Activated CD4-positive, alpha-beta T cell treated with anti-CD3 and anti-CD28 coated beads for 4 hours (primary cell): ENCODE measurements around the gene IKZF4.
"Not testable (repeated sequence)": the region's sequence is repeated elsewhere in the genome, so short reads cannot be mapped to it uniquely, and the experiment has no call there.

Experiments used
- DNase-seq, 2 donors: peaks; one replicate each; pipeline ENCODE4 v3.0.0-alpha.2; 2020

Gene IKZF4

DNA sequence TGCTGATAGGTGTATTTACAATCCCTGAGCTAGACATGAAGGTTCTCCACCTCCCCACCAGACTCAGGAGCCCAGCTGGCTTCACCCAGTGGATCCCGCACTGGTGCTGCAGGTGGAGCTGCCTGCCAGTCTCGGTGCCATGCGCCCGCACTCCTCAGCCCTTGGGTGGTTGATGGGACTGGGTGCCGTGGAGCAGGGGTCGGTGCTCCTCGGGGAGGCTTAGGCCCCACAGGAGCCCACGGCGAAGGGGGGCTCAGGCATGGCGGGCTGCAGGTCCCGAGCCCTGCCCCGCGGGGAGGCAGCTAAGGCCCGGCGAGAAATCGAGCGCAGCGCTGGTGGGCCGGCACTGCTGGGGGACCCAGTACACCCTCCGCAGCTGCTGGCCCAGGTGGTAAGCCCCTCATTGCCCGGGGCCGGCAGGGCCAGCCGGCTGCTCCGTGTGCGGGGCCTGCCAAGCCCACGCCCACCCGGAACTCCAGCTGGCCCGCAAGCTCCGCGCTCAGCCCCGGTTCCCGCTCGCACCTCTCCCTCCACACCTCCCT, 20.8 kb upstream of the IKZF4 start:
- DNase-seq, result not testable (repeated sequence)

DNA sequence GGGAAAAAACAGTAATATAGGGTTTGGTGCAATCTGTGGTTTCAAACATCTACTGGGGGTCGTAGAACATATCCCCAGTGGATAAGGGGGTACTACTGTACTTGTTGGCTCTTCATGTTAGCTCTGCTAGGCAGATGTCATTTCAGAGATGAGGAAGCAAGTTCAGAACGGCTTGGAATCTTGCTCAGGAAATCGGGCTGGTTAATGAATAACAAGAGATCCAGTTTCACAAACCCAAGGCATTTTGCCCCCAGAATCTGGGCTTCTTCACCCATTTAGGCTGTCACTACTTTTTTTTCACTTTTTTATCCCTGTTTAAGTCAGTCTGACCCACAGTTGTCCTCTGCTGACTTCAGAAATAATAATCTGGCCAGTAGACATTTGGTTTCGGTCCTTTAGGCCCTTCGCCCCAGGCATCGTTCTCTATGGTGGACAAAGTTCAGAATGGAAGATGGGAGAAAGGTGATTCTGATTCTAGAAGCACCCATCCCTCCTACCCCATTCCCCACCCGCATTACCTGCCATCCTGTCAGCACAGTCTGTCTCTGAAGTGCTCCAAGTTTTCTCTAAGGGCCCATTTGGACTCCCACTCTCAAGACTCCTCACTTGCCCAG, 19.2 kb upstream of the IKZF4 start:
- DNase-seq, result no peak

DNA sequence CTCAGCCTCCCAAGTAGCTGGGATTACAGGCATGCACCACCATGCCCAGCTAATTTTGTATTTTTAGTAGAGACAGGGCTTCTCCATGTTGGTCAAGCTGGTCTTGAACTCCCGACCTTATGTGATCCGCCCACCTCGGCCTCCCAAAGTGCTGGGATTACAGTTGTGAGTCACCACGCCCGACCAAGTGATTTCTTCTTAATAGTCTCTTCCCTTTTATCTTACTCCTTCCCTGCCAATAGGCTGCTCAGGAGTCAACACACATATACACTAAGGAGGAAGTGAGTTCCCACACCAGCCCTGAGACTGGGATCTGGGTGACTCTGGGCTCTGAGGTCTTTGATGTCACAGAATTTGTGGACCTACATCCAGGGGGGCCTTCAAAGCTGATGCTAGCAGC, 17.5 kb upstream of the IKZF4 start:
- DNase-seq, result not testable (repeated sequence)

DNA sequence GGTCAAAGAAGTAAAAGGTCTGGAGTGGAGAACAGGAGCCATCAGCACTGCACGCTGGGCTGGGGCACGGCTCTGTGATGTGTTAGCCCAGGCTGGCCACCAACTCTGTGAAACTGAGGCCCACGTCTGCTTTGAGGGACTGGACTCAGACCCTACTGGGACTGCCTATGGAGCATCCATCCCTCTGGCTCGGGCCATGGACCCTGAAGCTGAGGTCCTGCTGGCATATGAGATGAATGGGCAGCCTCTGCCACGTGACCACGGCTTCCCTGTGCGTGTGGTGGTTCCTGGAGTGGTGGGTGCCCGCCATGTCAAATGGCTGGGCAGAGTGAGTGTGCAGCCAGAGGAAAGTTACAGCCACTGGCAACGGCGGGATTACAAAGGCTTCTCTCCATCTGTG, 16.6 kb upstream of the IKZF4 start:
- no peak for DNase-seq

DNA sequence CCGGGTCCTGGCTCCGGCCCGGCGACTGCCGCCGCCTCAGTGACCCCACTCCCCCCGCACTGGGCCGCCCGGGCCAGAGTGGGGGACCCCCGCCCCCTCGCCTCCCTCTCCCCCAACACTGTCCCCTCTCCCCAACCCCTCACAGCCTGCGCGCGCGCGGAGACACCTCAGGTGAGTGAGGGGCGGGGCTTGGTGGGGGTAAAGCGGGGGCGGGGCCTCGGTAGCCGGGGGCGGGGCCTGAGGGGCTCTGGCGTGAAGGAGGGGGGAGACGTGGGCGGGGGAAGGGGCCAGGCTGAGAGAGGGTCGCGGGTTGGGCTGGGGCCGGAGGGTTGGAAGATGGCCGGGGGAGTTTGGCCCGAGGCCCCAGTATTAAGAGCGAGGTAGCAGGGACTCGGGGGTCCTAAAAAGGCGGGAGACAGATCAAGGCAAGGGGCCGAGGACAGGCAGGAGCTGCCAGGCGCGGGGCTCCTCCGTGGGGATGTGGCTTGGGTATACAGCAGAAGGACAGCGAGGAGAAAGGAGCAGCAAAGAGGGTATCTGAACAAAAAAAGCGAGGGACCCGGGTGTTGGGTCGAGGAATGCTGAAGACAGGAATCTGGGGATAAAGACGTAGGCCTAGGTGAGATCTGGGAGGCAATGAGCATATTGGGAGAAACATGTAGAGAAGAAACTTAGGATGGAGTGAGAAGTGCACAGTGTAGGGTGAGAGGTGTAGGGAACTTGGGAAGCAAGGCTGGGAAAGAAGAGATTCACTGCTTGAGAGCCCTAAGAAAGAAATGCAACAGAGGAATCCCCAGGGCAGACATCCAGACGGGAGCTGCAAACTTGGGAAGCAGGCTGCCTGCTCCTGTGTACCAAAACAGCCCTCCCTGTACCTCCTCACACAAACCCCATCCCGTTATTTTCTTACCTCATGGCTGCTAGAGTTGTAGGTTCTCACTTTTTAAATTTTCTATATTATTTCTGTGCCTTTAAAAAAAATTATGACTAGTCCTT, 13.0 kb upstream of the IKZF4 start:
- DNase-seq, result peak; percentile 78 to 79

DNA sequence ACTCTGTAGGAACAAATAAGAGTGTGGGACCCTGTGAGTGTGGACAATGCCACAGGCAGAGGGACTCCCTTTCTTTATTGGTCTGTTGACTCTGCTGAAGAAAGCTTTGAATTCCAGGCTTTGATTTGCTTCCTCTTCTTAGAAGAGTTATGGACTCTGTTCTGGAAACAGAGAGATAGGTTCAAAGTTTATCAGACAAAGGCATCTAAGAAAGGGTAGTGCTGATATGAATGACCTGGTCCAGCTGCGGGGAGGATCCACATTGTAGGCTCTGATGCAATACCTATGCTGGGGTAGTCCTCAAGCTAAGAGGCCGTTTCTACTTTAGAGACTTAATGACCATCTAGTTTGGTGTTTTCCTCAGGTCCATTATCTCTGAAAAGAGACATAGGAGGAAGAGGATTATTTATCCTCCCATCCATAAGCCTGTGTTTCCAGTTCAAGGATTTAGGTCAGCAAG, 10.7 kb upstream of the IKZF4 start:
- DNase-seq, result no peak

DNA sequence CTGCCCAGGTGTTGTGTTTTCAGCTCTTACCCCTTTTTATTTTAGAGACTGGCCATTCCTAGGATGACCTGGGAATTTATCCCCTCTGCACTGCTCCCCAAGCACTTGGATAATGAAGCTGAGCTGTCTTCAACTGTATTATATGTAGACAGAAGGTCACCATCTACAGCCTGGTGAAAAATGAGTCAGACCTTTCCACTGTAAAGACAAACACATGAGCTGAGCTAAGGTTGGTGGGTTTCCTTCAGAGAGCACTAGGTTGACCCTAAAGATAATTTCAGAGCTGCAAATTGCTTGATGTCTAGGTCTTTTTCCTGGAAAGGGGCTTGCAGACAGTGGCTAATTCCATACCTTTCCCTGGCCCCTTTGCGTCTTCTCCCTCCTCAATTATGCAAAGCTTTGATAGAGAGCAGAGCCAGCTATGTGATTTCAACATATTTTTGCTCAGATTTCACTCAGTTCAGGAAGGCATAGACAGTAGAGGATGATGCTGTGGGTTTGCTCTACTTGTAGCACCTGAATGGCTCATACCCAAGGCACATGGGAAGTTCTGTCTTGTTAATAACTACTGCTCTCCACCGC, 9.2 kb upstream of the IKZF4 start:
- DNase-seq, result no peak

DNA sequence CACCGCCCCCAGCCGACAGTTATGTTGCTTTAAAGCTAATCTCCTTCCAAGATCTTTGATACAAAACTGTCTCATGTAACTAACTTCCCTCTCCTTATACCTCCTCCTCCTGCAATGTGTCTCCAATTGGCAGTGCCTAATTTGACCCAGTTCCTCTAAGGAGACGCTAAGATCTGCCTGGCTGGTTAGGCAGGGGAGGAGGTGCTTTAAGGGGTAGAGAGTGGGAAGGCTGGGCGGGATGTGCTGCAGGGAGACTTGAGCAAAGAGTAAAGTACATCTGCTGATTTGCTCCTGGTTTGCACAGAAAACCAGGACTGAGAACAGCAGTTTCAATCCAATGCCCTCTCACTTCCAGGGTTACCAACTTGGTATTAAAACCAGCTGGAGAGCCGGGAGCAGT, 7.4 kb upstream of the IKZF4 start:
- DNase-seq, result no peak

DNA sequence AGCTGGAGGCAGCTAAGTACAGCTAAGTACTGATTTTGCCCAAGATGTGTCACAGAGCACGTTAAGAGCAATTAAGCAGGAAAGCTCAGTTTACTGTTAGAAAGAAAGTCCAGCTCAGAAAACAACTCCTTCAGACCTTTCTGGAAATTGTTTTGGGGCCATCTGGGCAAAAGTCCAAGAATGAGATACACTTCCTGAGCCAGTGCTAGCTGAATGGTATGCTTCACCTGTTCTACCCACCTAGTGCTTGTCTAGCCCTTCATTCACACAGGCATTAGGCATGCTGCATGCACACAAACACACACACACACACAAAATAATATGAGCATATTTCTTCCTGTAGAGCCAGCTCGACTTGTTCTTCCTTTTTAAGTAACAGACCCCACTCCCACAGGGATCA, 6.6 kb upstream of the IKZF4 start:
- DNase-seq, result no peak

DNA sequence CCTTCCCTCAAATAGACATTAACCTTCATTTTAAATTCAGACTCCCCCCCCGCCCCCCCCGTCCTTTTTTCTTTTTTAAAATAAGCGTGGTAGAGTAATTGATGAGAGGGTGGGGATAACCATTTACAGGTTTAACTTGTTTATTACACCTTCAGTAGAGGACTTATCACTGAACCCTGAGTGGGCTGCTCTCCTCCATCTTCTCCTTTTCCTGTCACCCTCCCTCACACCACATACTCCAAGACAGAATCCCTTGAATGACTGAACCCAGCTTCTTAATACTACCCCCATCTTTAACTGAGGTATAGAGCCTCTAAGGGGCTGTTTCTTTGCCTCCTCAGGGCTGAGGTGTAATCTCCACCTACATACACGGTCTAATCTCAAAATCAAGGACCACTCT, 3.7 kb upstream of the IKZF4 start:
- DNase-seq, result no peak

DNA sequence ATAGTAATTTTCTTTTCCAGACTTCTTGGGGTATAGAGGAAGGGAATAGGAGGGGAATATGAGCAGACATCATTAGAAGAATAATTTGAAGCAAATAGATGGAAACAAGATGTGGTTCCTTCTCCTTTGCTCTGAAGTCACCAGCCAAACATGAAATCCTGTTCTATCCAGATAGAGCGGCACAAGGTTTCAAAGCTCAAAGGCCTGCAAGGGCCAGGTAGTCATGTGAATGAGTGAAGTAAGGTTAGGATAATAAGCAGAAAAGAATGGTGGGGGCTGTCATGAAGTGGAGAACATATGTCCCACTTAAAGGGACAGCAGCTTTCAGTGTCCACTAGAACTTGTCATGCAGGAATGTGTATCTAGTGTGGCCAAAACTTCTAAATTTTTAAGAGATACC, 2.5 kb upstream of the IKZF4 start:
- DNase-seq, result no peak

DNA sequence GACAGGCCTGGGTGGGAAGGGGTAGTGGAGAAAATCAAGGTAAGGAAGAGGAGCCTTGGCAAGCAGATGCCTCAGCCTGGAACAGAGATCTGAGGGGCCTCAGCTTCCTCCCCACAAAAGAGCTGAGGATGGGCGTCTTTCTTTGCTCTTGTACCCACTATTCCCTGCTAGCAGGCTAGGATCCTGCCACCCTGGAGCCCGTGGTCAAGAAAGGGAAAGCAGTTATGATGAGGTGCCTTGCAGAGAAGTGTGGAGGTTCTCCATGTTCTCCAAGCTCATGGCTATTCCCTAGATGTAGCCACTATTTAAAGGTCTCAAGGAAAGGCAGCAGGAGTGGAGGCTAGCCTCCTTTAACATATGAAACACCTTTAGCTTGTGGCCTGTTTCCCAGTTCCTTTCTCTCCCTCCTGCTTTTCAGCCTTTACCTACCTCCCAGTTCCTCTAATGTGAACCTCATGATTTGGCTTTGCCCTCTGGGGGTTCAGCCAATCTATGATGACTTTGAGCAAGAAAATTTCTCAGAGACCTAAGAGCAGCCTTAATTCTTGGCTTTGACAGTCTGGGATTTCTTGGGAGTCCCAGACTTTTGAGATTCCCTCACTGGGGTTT, 1.1 kb downstream of the IKZF4 start:
- no peak for DNase-seq

DNA sequence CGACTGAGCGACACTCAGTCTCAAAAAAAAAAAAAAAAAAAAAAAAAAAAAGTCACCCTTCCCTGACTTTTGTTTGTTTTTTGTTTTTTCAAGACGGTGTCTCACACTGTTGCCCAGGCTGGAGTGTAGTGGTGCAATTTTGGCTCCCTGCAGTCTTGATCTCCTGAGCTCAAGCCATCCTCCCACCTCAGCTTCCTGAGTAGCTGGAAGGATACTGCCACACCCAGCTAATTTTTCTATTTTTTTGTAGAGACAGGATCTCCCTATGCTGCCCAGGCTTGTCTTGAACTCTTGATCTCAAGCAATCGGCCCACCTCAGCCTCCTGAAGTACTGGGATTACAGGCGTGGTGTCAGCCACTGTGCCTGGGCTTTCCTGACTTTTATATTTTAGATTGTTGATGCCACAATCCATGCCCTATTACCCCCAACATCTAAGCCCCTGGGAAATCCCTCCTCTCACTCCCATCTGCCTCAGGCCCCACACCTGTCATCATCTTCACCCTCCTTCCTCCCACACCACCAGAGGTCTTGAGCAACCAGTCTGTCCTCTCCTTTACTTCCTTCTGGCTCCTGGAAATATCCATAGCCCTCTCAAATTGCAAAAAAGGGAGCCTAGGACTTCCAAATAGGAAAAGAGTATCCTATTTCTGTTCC, 7.8 kb downstream of the IKZF4 start:
- DNase-seq, result no peak

DNA sequence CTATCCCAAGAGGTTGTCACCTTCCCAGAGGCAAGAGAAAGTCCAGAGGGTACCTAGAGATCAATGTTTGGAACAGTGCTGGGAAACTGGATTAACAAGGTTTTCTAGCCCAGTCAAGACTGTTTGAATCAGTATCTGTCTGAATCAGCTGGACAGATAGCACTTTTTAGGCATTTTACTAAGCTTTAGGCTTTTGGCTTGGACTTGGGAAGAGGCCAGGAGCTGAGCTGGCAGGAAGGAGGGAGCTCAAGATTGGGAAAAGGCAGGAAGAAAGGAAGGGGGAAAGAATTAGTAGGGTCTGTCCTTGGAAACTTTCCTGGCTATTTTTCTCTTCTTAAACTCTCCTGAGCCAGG, 8.3 kb downstream of the IKZF4 start:
- DNase-seq, result no peak

DNA sequence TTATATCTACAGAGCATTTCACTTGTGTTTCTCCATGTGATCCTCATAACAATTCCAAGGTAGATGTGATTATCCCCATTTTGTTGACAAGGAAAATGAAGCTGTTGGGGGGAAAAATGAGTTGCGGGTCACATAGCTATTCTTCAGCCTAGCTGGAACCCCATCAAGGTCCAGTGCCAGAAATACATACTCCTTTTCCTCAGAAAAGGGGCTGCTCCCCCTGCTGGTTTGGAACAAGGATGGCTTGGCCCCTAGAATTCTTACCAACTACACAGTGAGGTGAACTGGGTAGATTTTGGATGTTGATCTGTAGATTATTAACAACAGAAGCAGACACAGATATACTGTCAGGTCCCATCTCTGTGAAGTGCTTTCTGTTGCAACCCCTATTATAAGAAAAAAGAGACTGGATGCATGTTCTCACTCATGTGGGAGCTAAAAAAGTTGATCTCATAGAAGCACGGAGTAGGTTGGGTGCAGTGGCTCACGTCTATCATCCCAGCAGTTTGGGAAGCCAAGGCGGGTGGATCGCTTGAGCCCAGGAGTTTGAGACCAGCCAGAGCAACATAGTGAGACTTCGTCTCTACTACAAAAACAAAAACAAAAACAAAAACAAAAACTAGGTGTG, 8.9 kb downstream of the IKZF4 start:
- DNase-seq, result peak; percentile 45 to 48

DNA sequence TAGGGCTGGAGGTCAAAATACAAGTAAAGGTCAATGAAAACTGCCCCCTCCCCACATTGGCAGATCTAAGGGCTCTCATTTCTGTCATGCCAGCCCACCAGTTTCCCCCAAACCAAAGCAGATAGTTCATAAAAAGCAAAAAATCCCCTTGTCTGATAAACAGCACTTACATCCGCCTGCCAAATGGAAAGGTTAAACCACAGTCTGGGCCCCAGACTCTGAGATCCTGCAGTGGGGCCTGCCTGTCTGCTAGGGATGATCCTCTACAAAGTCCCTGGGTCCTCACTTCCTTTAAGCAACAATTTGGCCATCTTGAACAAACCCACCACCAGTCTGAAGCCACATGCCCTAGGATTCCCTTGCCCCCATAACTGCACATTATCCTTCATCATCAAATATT, 11.1 kb downstream of the IKZF4 start:
- DNase-seq, result peak in 1 of 2 donors; percentile 14

DNA sequence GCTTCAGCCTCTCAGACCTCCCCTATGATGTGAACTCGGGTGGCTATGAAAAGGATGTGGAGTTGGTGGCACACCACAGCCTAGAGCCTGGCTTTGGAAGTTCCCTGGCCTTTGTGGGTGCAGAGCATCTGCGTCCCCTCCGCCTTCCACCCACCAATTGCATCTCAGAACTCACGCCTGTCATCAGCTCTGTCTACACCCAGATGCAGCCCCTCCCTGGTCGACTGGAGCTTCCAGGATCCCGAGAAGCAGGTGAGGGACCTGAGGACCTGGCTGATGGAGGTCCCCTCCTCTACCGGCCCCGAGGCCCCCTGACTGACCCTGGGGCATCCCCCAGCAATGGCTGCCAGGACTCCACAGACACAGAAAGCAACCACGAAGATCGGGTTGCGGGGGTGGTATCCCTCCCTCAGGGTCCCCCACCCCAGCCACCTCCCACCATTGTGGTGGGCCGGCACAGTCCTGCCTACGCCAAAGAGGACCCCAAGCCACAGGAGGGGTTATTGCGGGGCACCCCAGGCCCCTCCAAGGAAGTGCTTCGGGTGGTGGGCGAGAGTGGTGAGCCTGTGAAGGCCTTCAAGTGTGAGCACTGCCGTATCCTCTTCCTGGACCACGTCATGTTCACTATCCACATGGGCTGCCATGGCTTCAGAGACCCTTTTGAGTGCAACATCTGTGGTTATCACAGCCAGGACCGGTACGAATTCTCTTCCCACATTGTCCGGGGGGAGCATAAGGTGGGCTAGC, 13.9 kb downstream of the IKZF4 start:
- no peak for DNase-seq

DNA sequence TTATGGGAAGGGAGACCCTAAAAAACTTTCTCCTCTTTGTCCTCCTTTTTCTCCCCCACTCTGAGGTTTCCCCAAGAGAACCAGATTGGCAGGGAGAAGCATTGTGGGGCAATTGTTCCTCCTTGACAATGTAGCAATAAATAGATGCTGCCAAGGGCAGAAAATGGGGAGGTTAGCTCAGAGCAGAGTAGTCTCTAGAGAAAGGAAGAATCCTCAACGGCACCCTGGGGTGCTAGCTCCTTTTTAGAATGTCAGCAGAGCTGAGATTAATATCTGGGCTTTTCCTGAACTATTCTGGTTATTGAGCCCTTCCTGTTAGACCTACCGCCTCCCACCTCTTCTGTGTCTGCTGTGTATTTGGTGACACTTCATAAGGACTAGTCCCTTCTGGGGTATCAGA, 16.3 kb downstream of the IKZF4 start:
- DNase-seq, result no peak

DNA sequence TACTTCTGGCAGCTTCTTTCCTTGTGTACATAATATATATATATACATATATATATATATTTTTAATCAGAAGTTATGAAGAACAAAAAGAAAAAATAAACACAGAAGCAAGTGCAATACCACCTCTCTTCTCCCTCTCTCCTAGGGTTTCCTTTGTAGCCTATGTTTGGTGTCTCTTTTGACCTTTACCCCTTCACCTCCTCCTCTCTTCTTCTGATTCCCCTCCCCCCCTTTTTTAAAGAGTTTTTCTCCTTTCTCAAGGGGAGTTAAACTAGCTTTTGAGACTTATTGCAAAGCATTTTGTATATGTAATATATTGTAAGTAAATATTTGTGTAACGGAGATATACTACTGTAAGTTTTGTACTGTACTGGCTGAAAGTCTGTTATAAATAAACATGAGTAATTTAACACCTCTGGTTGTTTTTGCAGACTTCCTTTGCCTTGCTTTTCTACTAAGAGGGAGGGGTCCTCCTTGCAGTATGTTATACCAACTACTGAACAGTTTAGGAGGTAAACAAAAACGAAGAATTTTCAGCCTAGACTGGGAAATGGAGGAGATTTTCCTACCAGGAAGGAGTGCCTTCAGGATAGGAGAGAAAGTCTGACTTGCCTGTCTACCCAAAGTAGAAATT, 17.3 kb downstream of the IKZF4 start:
- no peak for DNase-seq

DNA sequence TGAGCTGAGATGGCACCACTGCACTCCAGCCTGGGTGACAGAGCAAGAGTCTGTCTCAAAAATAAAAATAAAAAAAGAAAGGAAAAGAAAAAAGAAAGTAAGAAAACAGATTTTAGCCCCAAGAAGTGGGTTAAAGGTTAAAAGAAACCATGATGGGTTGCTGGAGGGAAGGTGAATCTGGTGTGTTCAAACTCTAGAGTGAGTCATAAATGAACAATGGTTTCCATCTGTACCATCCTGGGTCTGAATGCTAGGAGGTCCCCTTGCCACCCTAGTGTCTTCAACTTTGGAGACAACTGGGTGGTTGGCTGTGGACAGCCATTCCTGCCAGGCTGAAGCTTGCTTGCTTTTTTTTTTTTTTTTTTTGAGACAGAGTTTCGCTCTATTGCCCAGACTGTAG, 19.3 kb downstream of the IKZF4 start:
- peak; percentile 14 to 16 for DNase-seq

DNA sequence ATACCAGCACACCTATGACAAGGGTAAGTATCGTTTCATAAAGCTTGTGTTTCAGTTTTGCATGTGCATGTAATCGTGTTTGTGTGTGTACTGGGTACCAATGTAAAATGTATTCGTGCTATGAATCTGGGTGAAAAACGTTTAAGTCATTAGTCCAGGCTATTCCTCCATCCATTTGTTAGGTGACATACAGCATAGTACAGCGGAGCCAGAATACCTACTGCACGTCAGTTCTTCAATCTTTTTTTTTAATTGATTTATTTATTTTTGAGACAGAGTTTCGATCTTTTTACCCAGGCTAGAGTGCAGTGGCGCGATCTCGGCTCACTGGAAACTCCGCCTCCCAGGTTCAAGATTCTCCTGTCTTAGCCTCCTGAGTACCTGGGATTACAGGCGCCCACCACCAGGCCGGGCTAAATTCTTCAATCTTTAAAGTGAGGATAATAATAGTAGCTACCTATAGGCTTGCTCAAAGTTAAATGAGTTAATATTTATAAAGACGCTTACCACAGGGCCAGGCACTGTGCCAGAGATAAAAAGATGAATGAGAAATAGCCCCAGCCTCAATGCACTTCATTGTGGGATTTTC, 20.2 kb downstream of the IKZF4 start:
- no peak for DNase-seq
